HCT116 (cell line): ENCODE data around the gene FCER2. TPM values are rescaled to one million over a fixed set of nuclear protein-coding genes. Genes with fewer than 3 reads are reported as not detected.

Experiments
- ATAC-seq: fragments of 200-7000 bp; cut with Tn5 transposase; 2 replicates; pipeline ENCODE4 v1.9.1; 2020; ENCODE audit warnings: mild to moderate bottlenecking, moderate library complexity
- BruUV-seq: library from RNA; stranded (reverse); fragments of 400-500 nt; replicated peaks from 2 replicates; lab custom pipeline; 2021; lab: Mats Ljungman, UMichigan
- CTCF ChIA-PET: fragments of 300-600 bp; sonication (Branson Sonifier 250); formaldehyde crosslinking; loops from one replicate; lab custom pipeline; 2021; ENCODE audit warnings: antibody characterized with exemption; lab: Charles Lee
- POLR2A ChIA-PET: fragments of 300-600, 350-600 bp; sonication (Branson Sonifier 250); formaldehyde crosslinking; loops from one replicate; lab custom pipeline; 2021; ENCODE audit warnings: antibody characterized with exemption; lab: Charles Lee
- RAD21 ChIA-PET, 2 experiments: fragments of 300-600 bp; sonication (Branson Sonifier 250); formaldehyde crosslinking; loops; one replicate each; lab custom pipeline; 2023; ENCODE audit warnings: low total read pairs in 2 of 2; ENCODE audit not compliant: uncharacterized antibody in 2 of 2, unreplicated experiment in 2 of 2, low non-redundant PET in 1 of 2; lab: Charles Lee
- DNase-seq: peaks from one replicate; pipeline ENCODE4 v3.0.0-alpha.2; 2010; ENCODE audit warnings: low read depth, low spot score
- H2AFZ ChIP-seq: fragments of 200-600 bp; shearing (Covaris generic), sonication (generic); 2 replicates; pipeline ENCODE4 v1.6.1; 2017; ENCODE audit warnings: low read depth, mixed run types, mixed read lengths, antibody characterized with exemption, low read length; ENCODE audit not compliant: poor library complexity, severe bottlenecking
- H3K27ac ChIP-seq: 2 replicates; pipeline ENCODE4 v1.5.1; 2012; ENCODE audit warnings: low read depth, low read length
- H3K27me3 ChIP-seq: fragments of 200-600 bp; sonication (generic); 2 replicates; pipeline ENCODE4 v1.6.1; 2016; ENCODE audit warnings: mixed run types, low read length, mixed read lengths; ENCODE audit not compliant: insufficient read depth
- H3K36me3 ChIP-seq, 2 experiments: fragments of 200-500 bp in 1 of 2; fragments of 200-600 bp in 1 of 2; sonication (Bioruptor generic) in 1 of 2; sonication (generic) in 1 of 2; 2 replicates each; pipeline versions ENCODE4 v1.5.1 to v1.6.1; 2014 to 2016; ENCODE audit warnings: low read length in 2 of 2, inconsistent platforms in 1 of 2, mixed read lengths in 1 of 2, mixed run types in 1 of 2; ENCODE audit not compliant: insufficient read depth in 2 of 2, control insufficient read depth in 1 of 2
- H3K4me1 ChIP-seq, 2 experiments: fragments of 200-600 bp in 1 of 2; sonication (generic) in 1 of 2; 2 replicates each; pipeline versions ENCODE4 v1.5.1 to v1.6.1; 2012 to 2017; ENCODE audit warnings: low read length in 2 of 2, inconsistent platforms in 1 of 2, mild to moderate bottlenecking in 1 of 2, mixed read lengths in 1 of 2, mixed run types in 1 of 2, moderate library complexity in 1 of 2; ENCODE audit not compliant: insufficient read depth in 2 of 2, control insufficient read depth in 1 of 2
- H3K4me2 ChIP-seq: fragments of 200-600 bp; sonication (generic); 2 replicates; pipeline ENCODE4 v1.6.1; 2017; ENCODE audit warnings: mixed run types, low read length, mixed read lengths
- H3K4me3 ChIP-seq, 2 experiments: fragments of 200-600 bp in 1 of 2; sonication (generic) in 1 of 2; replicated peaks in 1 of 2; 2 replicates each; pipeline ENCODE4 v1.5.1; 2011 to 2016; ENCODE audit warnings: low read length in 2 of 2, control low read depth in 1 of 2, low read depth in 1 of 2, mild to moderate bottlenecking in 1 of 2, mixed read lengths in 1 of 2, mixed run types in 1 of 2
- H3K79me2 ChIP-seq: fragments of 200-600 bp; sonication (generic); 2 replicates; pipeline ENCODE4 v1.6.1; 2017; ENCODE audit warnings: mild to moderate bottlenecking, mixed run types, low read length, moderate library complexity, mixed read lengths; ENCODE audit not compliant: insufficient read depth
- H3K9ac ChIP-seq: fragments of 200-600 bp; sonication (generic); 2 replicates; pipeline ENCODE4 v1.6.1; 2016; ENCODE audit warnings: low read length, mixed read lengths
- H3K9me2 ChIP-seq: fragments of 200-600 bp; sonication (generic), shearing (Covaris generic); 2 replicates; pipeline ENCODE4 v1.6.1; 2017; ENCODE audit warnings: mixed run types, mild to moderate bottlenecking, moderate library complexity; ENCODE audit not compliant: insufficient read depth
- H3K9me3 ChIP-seq, 2 experiments: fragments of 200-500 bp in 1 of 2; fragments of 200-600 bp in 1 of 2; sonication (Bioruptor generic) in 1 of 2; sonication (generic) in 1 of 2; 2 replicates each; pipeline ENCODE4 v1.6.1; 2014 to 2017; ENCODE audit warnings: low read length in 2 of 2, mixed read lengths in 2 of 2, inconsistent platforms in 1 of 2, low read depth in 1 of 2, mild to moderate bottlenecking in 1 of 2, mixed run types in 1 of 2, moderate library complexity in 1 of 2; ENCODE audit not compliant: control insufficient read depth in 1 of 2, insufficient read depth in 1 of 2
- H4K20me1 ChIP-seq: fragments of 200-600 bp; sonication (generic), shearing (Covaris generic); 2 replicates; pipeline ENCODE4 v1.6.1; 2017; ENCODE audit warnings: mixed run types, mild to moderate bottlenecking, moderate library complexity; ENCODE audit not compliant: insufficient read depth
- CBX3 ChIP-seq: IDR thresholded peaks from 2 replicates; pipeline ENCODE4 v1.6.1; 2012; ENCODE audit warnings: low read depth
- CEBPB ChIP-seq: IDR thresholded peaks from 2 replicates; pipeline ENCODE4 v1.6.1; 2012; ENCODE audit warnings: low read depth
- CTCF ChIP-seq, 3 experiments: fragments of 200-600 bp in 1 of 3; sonication (generic) in 1 of 3; IDR thresholded peaks in 2 of 3; conservative IDR thresholded peaks in 1 of 3; 2 replicates each; pipeline ENCODE4 v1.5.1; 2012 to 2017; ENCODE audit warnings: low read depth in 2 of 3, low read length in 2 of 3, antibody characterized with exemption in 1 of 3, borderline replicate concordance in 1 of 3, control low read depth in 1 of 3, mild to moderate bottlenecking in 1 of 3, mixed read lengths in 1 of 3, mixed run types in 1 of 3, moderate library complexity in 1 of 3; ENCODE audit not compliant: insufficient read depth in 1 of 3
- ELF1 ChIP-seq: IDR thresholded peaks from 2 replicates; pipeline ENCODE4 v1.6.1; 2012; ENCODE audit warnings: low read depth, borderline replicate concordance
- MAX ChIP-seq: IDR thresholded peaks from 2 replicates; pipeline ENCODE4 v1.6.1; 2012
- POLR2A ChIP-seq: IDR thresholded peaks from 2 replicates; pipeline ENCODE4 v1.7.0; 2011; ENCODE audit warnings: borderline replicate concordance; ENCODE audit not compliant: insufficient read depth, insufficient read length; ENCODE audit errors: extremely low read depth
- RAD21 ChIP-seq: IDR thresholded peaks from 2 replicates; pipeline ENCODE4 v1.6.1; 2012; ENCODE audit warnings: low read depth, mild to moderate bottlenecking
- SIN3A ChIP-seq: IDR thresholded peaks from 2 replicates; pipeline ENCODE4 v1.6.1; 2012; ENCODE audit warnings: low read depth
- TCF7L2 ChIP-seq: IDR thresholded peaks from 2 replicates; pipeline ENCODE4 v1.7.0; 2011; ENCODE audit warnings: borderline replicate concordance, inconsistent platforms; ENCODE audit not compliant: insufficient read depth, insufficient read length; ENCODE audit errors: extremely low read depth
- ZNF274 ChIP-seq: fragments of 200-500 bp; sonication (Bioruptor generic); IDR thresholded peaks from 2 replicates; pipeline ENCODE4 v1.6.1; 2014; ENCODE audit warnings: mild to moderate bottlenecking, low read depth, low read length, inconsistent platforms
- intact Hi-C: fragments of 100-400 bp; cut with micrococcal nuclease; formaldehyde crosslinking; loops from 2 replicates; pipeline ENCODE4 v1.10.0; 2022
- total RNA-seq: library from RNA; stranded (reverse); gene quantifications from one replicate; pipeline ENCODE4 v1.2.1, GENCODE V29; 2021; ENCODE audit not compliant: unreplicated experiment

The FCER2 gene
- total RNA-seq, 1 experiment from 2014 or later: 0.20 TPM

- TF ChIP-seq CTCF (IDR thresholded peaks at IDR 0.05 in 2 of 3, conservative IDR thresholded peaks at IDR 0.05 in 1 of 3; ENCODE audit: borderline replicate concordance in 1 of 3, insufficient read depth in 1 of 3, low read depth in 2 of 3, low read length in 2 of 3) (peak; percentile 39 to 52 (median 51); a peak in 5 of 6 replicates), TCF7L2 (no peak), MAX (peak; percentile 38; the same call in 1 of the 2 replicates), POLR2A (no peak), SIN3A (0 out of 2 replicates have a peak, but pooled peaks have one; percentile 25), CBX3 (no peak), RAD21 (peak; percentile 59), CEBPB (no peak), ZNF274 (no peak), ELF1 (no peak)
- Histone ChIP-seq H3K4me2 (no peak overlapping the region), H3K4me3 (no peak overlapping the region), H3K9me3 (no peaks in the 10 kb centered on the region), H2AFZ (no peak overlapping the region), H3K36me3 (no peaks in the 10 kb centered on the region), H3K9ac (no peak overlapping the region), H3K9me2 (no peaks in the 10 kb centered on the region), H4K20me1 (no peaks in the 10 kb centered on the region), H3K4me1 (no peaks in the 10 kb centered on the region), H3K27me3 (peaks cover 7% of the 10 kb centered on the region), H3K27ac (no peak overlapping the region), H3K79me2 (no peaks in the 10 kb centered on the region)
- ChIA-PET CTCF (interaction anchor here (1.0 to 1.6 kb wide), 2 partner anchors 51 to 83 kb away, joined by 3 to 5 read pairs; no protein-coding TSS in a partner anchor), POLR2A (no interaction called here), RAD21 (no interaction called here)
- peak; percentile 90 for ATAC-seq
- intact Hi-C loops: no loop called here
- BruUV-seq: no TSS peak
- DNase-seq: peak; percentile 50
Observed at GRCh38 chr19:7748756-7749155, 46.8 kb upstream of the FCER2 start.
